Lung (tissue), 12 donors: ENCODE results near the gene ZDHHC8. TPM values are rescaled to one million over a fixed set of nuclear protein-coding genes. Genes with fewer than 3 reads are reported as not detected.

Experiments used
- ATAC-seq: fragments of 200-7000 bp; cut with Tn5 transposase; one replicate; pipeline ENCODE4 v1.9.1; 2020; ENCODE audit warnings: moderate number of reproducible peaks; ENCODE audit not compliant: insufficient read depth, low FRiP score
- DNase-seq, 3 donors: peaks; one replicate each; pipeline ENCODE4 v3.0.0-alpha.2; 2013 to 2017
- H3K27ac ChIP-seq, 2 donors: one replicate each; pipeline ENCODE4 v1.5.1; 2013; ENCODE audit warnings: mild to moderate bottlenecking in 2 of 2, moderate library complexity in 2 of 2, control low read depth in 1 of 2, inconsistent platforms in 1 of 2, low read depth in 1 of 2, low read length in 1 of 2
- H3K27me3 ChIP-seq, 3 donors: one replicate each; pipeline ENCODE4 v1.5.1; 2013; ENCODE audit warnings: low read length in 2 of 3; ENCODE audit not compliant: control insufficient read depth in 3 of 3, insufficient read depth in 3 of 3
- H3K36me3 ChIP-seq, 4 donors: one replicate each; pipeline ENCODE4 v1.5.1; 2013; ENCODE audit warnings: low read length in 4 of 4, mild to moderate bottlenecking in 1 of 4, moderate library complexity in 1 of 4; ENCODE audit not compliant: control insufficient read depth in 4 of 4, insufficient read depth in 4 of 4
- H3K4me1 ChIP-seq, 5 donors: one replicate each; pipeline ENCODE4 v1.5.1; 2013; ENCODE audit warnings: low read length in 5 of 5, mild to moderate bottlenecking in 2 of 5, moderate library complexity in 1 of 5; ENCODE audit not compliant: control insufficient read depth in 5 of 5, insufficient read depth in 5 of 5
- H3K4me3 ChIP-seq: one replicate; pipeline ENCODE4 v1.5.1; 2013; ENCODE audit warnings: mild to moderate bottlenecking, control low read depth, moderate library complexity
- H3K9ac ChIP-seq, 2 donors: one replicate each; pipeline ENCODE4 v1.5.1; 2013; ENCODE audit warnings: low read length in 2 of 2, control low read depth in 1 of 2; ENCODE audit not compliant: insufficient read depth in 1 of 2
- H3K9me3 ChIP-seq, 4 donors: one replicate each; pipeline ENCODE4 v1.5.1; 2013; ENCODE audit warnings: low read length in 3 of 4, mild to moderate bottlenecking in 1 of 4, moderate library complexity in 1 of 4; ENCODE audit not compliant: control insufficient read depth in 4 of 4, insufficient read depth in 3 of 4
- CTCF ChIP-seq: IDR thresholded peaks from 2 replicates; pipeline ENCODE4 v1.5.1; 2012; ENCODE audit warnings: mild to moderate bottlenecking; ENCODE audit errors: control extremely low read depth, extremely low read depth
- WGBS, 2 donors: extraction: QIAGEN DNeasy Blood & Tissue Kit; methylation state at CpG; one replicate each; pipeline ENCODE4 v1.1.7; 2013; 5-methylcytosine and 5-hydroxymethylcytosine counted together
- polyA plus RNA-seq, 2 donors: library from polyadenylated mRNA; stranded (reverse); fragments of 200-250 nt; gene quantifications; one replicate each; pipeline ENCODE4 v1.2.1, GENCODE V29; 2013
- total RNA-seq, 2 donors: library from RNA; depleted of rRNA in 1 of 2; stranded (reverse); fragments of >200 nt in 1 of 2; gene quantifications; one replicate each; pipeline ENCODE4 v1.2.1, GENCODE V29; 2014 to 2021
- donor health status: control.
- donor health status: control.
- donor health status: Bipolar disorder and iron deficiency.
- donor health status: healthy.
- donor health status: DM: yes; HTN: yes; CAD: no.

The ZDHHC8 gene
- total and polyA plus RNA-seq, 4 donors, result 28.4 to 75.1 (median 35.5) TPM

GRCh38 chr22:20140521-20140964 lies 8.9 kb downstream of the ZDHHC8 start:
- Histone ChIP-seq H3K27me3 (no peaks in the 10 kb centered on the region), H3K27ac (no peak overlapping the region), H3K4me3 (no peak overlapping the region), H3K36me3 (peaks cover 0 to 48% (median under 1%) of the 10 kb centered on the region in 4 donors), H3K9me3 (no peaks in the 10 kb centered on the region), H3K9ac (no peak overlapping the region), H3K4me1 (peaks cover 0 to 26% (median 6%) of the 10 kb centered on the region in 5 donors)
- WGBS, 2 donors, result 92 to 95% methylated on average over 17 of the region's 17 CpGs
- no peak for TF ChIP-seq CTCF
- ATAC-seq, result no peak
- DNase-seq, result no peak

DNA sequence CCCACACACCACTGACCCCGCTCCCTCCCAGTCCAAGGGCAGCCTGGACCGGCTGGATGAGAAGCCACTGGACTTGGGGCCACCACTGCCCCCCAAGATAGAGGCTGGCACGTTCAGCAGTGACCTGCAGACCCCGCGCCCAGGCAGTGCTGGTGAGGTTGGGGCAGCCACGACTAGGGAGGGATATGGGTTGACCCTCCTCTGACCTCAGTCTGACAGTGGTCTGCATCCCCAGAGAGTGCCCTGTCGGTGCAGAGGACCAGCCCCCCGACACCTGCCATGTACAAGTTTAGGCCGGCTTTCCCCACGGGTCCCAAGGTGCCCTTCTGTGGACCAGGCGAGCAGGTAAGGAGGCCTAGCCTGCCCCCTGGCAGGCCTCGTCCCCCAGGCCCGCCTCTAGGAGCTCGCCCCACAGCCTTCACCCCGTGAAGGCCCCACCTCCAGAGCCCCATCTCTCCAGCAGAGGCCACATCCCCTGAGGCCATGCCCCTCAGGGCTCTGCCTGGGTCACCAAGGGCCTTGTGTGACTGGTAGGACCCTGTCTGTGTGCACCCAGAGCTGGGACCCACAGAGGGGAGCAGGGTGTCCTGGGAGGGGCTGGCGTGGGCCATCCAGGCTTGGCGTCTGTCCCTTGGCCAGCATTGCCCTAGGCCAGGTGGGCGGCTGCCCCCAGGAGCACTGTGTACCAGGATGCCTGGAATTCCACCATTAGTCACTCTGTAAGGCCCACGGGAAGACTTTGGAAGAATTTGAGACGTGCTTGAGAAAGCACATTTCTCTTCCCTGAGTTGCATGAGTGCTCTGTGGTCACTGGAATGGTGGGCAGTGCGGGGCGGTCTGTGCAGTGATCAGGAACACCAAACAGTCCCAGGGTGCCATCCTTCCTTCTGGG lies 9.8 kb downstream of the ZDHHC8 start:
- H3K36me3 ChIP-seq, result peaks cover 0 to 48% (median 1%) of the 10 kb centered on the region in 4 donors
- no peak for ATAC-seq
- no peak for DNase-seq
- no peaks in the 10 kb centered on the region for H3K9me3 ChIP-seq
- TF ChIP-seq CTCF, result no peak
- H3K4me1 ChIP-seq, result peaks cover 0 to 17% (median 4%) of the 10 kb centered on the region in 5 donors
- H3K4me3 ChIP-seq, result no peak overlapping the region
- H3K9ac ChIP-seq, result no peak overlapping the region
- H3K27me3 ChIP-seq, result no peaks in the 10 kb centered on the region
- H3K27ac ChIP-seq, result no peak overlapping the region
- WGBS, 2 donors, result 89 to 94% methylated on average over 21 to 22 of the region's 22 CpGs

- Histone ChIP-seq H3K9me3 (no peaks in the 10 kb centered on the region), H3K36me3 (peaks cover 0 to 51% (median 1%) of the 10 kb centered on the region in 4 donors), H3K27me3 (no peaks in the 10 kb centered on the region), H3K4me3 (no peak overlapping the region), H3K27ac (no peak overlapping the region), H3K9ac (no peak overlapping the region), H3K4me1 (peaks cover 0 to 7% (median 0%) of the 10 kb centered on the region in 5 donors)
- no peak for ATAC-seq
- no peak for DNase-seq
- no peak for TF ChIP-seq CTCF
- WGBS, 2 donors, result 95% methylated on average over 64 to 65 of the region's 65 CpGs
Observed at GRCh38 chr22:20142711-20143621, 11.4 kb downstream of the ZDHHC8 start.
